Thoracic aorta (tissue), 2 donors: ENCODE measurements around the gene SCEL. TPM values are rescaled to one million over a fixed set of nuclear protein-coding genes. Genes with fewer than 3 reads are reported as not detected.
"Not testable (repeated sequence)": the region's sequence is repeated elsewhere in the genome, so short reads cannot be mapped to it uniquely, and the experiment has no call there.

Source experiments
- ATAC-seq: fragments of 150-250 bp; one replicate; pipeline ENCODE4 v1.8.0; 2017; ENCODE audit warnings: low read depth; ENCODE audit not compliant: insufficient number of reproducible peaks, low FRiP score
- DNase-seq: peaks from one replicate; pipeline ENCODE4 v3.0.0-alpha.2; 2020; ENCODE audit warnings: low spot score
- H3K27ac ChIP-seq, 2 donors: fragments of 200-600 bp; sonication (generic); 1 replicate in 1 of 2; 2 replicates in 1 of 2; pipeline ENCODE4 v1.5.1; 2016; ENCODE audit warnings: mild to moderate bottlenecking in 2 of 2, moderate library complexity in 2 of 2
- H3K27me3 ChIP-seq: fragments of 200-600 bp; sonication (generic); replicated peaks from 2 replicates; pipeline ENCODE4 v1.6.0; 2016; ENCODE audit warnings: mild to moderate bottlenecking; ENCODE audit not compliant: insufficient read depth
- H3K36me3 ChIP-seq: fragments of 200-600 bp; sonication (generic); one replicate; pipeline ENCODE4 v1.5.1; 2016
- H3K4me1 ChIP-seq, 2 donors: fragments of 200-600 bp; sonication (generic); 1 replicate in 1 of 2; 2 replicates in 1 of 2; pipeline versions ENCODE4 v1.5.1 to v1.6.0; 2016; ENCODE audit warnings: low read depth in 2 of 2, mild to moderate bottlenecking in 1 of 2; ENCODE audit not compliant: control insufficient read depth in 1 of 2
- H3K4me3 ChIP-seq: fragments of 200-600 bp; sonication (generic); 2 replicates; pipeline ENCODE4 v1.5.1; 2016; ENCODE audit warnings: mild to moderate bottlenecking
- H3K9me3 ChIP-seq: fragments of 200-600 bp; sonication (generic); 2 replicates; pipeline ENCODE4 v1.5.1; 2016
- CTCF ChIP-seq: fragments of 200-600 bp; sonication (generic); IDR thresholded peaks from one replicate; pipeline ENCODE4 v1.5.1; 2019; ENCODE audit warnings: antibody characterized with exemption
- total RNA-seq, 2 donors: library from RNA; depleted of rRNA; stranded (reverse); fragments of >200 nt; gene quantifications; one replicate each; pipeline versions ENCODE4 v1.1.0 to v1.2.3, GENCODE V29; 2016

Gene SCEL
- total RNA-seq, 2 donors from 2014 or later: 0.54 TPM; not detected in 1

GRCh38 chr13:77515785-77516184, 19.7 kb upstream of the SCEL start:
- Histone ChIP-seq H3K4me1 (no peaks in the 10 kb centered on the region), H3K27ac (no peak overlapping the region), H3K9me3 (no peaks in the 10 kb centered on the region), H3K4me3 (no peak overlapping the region), H3K36me3 (no peaks in the 10 kb centered on the region), H3K27me3 (no peaks in the 10 kb centered on the region)
- ATAC-seq: no peak
- DNase-seq: no peak
- no peak for TF ChIP-seq CTCF

GRCh38 chr13:77516342-77516789, 19.1 kb upstream of the SCEL start:
- ATAC-seq (no peak), DNase-seq (no peak)
- no peak overlapping the region for H3K27ac ChIP-seq
- no peaks in the 10 kb centered on the region for H3K4me1 ChIP-seq
- no peaks in the 10 kb centered on the region for H3K36me3 ChIP-seq
- no peaks in the 10 kb centered on the region for H3K27me3 ChIP-seq
- no peaks in the 10 kb centered on the region for H3K9me3 ChIP-seq
- TF ChIP-seq CTCF: no peak
- no peak overlapping the region for H3K4me3 ChIP-seq

GRCh38 chr13:77518266-77518665, 17.2 kb upstream of the SCEL start:
- Histone ChIP-seq H3K9me3 (no peaks in the 10 kb centered on the region), H3K36me3 (no peaks in the 10 kb centered on the region), H3K4me3 (no peak overlapping the region), H3K27ac (no peak overlapping the region), H3K4me1 (no peaks in the 10 kb centered on the region), H3K27me3 (no peaks in the 10 kb centered on the region)
- DNase-seq (no peak), ATAC-seq (no peak)
- TF ChIP-seq CTCF: no peak

GRCh38 chr13:77519396-77519795, 16.1 kb upstream of the SCEL start:
- ATAC-seq, H3K27me3 ChIP-seq, DNase-seq, H3K9me3 ChIP-seq, H3K4me1 ChIP-seq, H3K36me3 ChIP-seq, H3K4me3 ChIP-seq, H3K27ac ChIP-seq: not testable (repeated sequence)

GRCh38 chr13:77519808-77520207, 15.7 kb upstream of the SCEL start:
- Histone ChIP-seq H3K36me3 (no peaks in the 10 kb centered on the region), H3K4me1 (no peaks in the 10 kb centered on the region), H3K27me3 (no peaks in the 10 kb centered on the region), H3K4me3 (no peak overlapping the region), H3K9me3 (no peaks in the 10 kb centered on the region), H3K27ac (no peak overlapping the region)
- DNase-seq (no peak), ATAC-seq (no peak)
- TF ChIP-seq CTCF: no peak

GRCh38 chr13:77521194-77521593, 14.3 kb upstream of the SCEL start:
- Histone ChIP-seq H3K4me3 (no peak overlapping the region), H3K36me3 (no peaks in the 10 kb centered on the region), H3K27ac (no peak overlapping the region), H3K9me3 (no peaks in the 10 kb centered on the region), H3K27me3 (no peaks in the 10 kb centered on the region), H3K4me1 (no peaks in the 10 kb centered on the region)
- DNase-seq (no peak), ATAC-seq (no peak)
- TF ChIP-seq CTCF: no peak
